ENCODE results near the gene RRP1B.

RRP1B gene

DNA sequence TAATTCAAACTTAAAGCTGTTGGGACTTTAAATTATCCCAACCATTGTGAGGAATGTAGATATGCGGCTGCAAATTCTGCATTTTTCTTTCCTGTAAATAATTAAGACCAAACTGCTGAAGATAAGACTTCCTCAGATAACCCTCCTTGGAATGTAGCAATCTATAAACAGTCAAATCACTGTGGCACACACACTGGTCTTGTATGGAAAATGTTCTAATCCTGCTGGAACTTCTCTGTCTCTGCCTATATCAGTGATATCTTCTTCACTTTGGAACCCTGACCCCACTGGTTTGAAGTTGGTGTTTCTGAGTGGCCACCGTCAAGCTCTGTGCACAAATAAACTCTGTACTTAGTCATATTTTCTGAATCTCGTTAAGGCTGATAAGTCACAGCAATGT is 33.0 kb upstream of the RRP1B start:
- Histone ChIP-seq H3K9me3 (peaks cover 0 to 6% (median 6%) of the 10 kb centered on the region in 3 donors), H3K4me1 (no peaks in the 10 kb centered on the region), H3K4me3 (no peak overlapping the region), H3K27ac (no peak overlapping the region), H3K27me3 (no peaks in the 10 kb centered on the region), H3K36me3 (no peaks in the 10 kb centered on the region)
- no peak for DNase-seq
- intact Hi-C loops (cut with DNase I; ENCODE audit: low total_unique reads), result no loop called here
- TF ChIP-seq, protein P1, sequence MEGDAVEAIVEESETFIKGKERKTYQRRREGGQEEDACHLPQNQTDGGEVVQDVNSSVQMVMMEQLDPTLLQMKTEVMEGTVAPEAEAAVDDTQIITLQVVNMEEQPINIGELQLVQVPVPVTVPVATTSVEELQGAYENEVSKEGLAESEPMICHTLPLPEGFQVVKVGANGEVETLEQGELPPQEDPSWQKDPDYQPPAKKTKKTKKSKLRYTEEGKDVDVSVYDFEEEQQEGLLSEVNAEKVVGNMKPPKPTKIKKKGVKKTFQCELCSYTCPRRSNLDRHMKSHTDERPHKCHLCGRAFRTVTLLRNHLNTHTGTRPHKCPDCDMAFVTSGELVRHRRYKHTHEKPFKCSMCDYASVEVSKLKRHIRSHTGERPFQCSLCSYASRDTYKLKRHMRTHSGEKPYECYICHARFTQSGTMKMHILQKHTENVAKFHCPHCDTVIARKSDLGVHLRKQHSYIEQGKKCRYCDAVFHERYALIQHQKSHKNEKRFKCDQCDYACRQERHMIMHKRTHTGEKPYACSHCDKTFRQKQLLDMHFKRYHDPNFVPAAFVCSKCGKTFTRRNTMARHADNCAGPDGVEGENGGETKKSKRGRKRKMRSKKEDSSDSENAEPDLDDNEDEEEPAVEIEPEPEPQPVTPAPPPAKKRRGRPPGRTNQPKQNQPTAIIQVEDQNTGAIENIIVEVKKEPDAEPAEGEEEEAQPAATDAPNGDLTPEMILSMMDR (IDR thresholded peaks at IDR 0.05), result no peak

DNA sequence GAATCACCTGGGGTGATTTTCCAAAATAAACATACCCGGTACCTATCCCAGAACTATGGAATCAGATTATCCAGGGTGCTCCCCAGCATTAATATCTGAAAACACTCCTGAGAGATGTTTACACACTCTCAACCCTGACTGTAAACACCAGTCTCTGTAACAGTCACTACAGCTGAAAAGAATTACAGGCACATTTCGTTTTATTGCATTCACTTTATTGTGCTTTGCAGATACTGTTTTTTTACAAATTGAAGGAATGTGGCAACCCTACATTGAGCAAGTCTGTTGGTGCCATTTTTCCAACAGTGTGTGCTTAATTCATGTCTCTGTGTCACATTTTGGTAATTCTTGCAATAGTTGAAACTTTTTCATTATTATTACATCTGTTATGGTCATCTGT is 31.8 kb upstream of the RRP1B start:
- no peak for DNase-seq
- Histone ChIP-seq H3K4me3 (no peak overlapping the region), H3K4me1 (no peaks in the 10 kb centered on the region), H3K27ac (no peak overlapping the region), H3K9me3 (peaks cover 0 to 6% (median 6%) of the 10 kb centered on the region in 3 donors), H3K27me3 (no peaks in the 10 kb centered on the region), H3K36me3 (no peaks in the 10 kb centered on the region)
- TF ChIP-seq, protein P1 (IDR thresholded peaks at IDR 0.05), result no peak
- intact Hi-C loops (cut with DNase I; ENCODE audit: low total_unique reads), result no loop called here

DNA sequence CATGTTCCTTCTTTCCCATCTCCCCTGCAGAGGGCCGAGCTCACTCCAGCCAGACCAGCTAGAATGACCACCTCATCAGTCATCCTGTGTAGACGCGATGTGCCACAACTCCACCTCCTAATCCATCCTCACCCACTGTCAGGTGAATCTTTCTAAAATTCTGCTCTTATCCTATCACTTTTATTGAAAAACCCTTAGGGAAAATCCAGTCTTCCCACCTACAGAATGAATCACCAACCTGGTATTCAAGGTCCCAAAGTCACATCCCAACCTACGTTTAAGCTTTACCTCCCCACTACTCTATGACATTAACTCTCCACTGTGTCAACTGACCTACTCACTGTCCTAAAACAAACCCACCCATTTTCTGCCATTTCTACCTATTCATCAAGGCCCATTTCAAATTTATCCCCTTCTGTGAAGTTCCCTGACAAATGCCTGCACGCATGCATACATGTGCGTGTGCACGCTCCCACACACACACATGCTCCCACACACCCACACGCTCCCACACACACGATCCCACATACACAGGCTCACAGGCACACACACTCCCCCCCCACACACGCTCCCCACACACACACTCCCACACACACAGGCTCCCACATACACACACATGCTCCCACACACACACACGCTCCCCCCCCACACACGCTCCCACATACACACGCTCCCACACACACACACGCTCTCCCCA is 27.8 kb upstream of the RRP1B start:
- intact Hi-C loops (cut with DNase I; ENCODE audit: low total_unique reads), result no loop called here
- TF ChIP-seq, protein P1 (IDR thresholded peaks at IDR 0.05), result no peak
- no peaks in the 10 kb centered on the region for H3K4me1 ChIP-seq
- H3K4me3 ChIP-seq, result no peak overlapping the region
- DNase-seq, result no peak
- H3K27me3 ChIP-seq, result no peaks in the 10 kb centered on the region
- H3K27ac ChIP-seq, result no peak overlapping the region
- peaks cover 0 to 6% (median 6%) of the 10 kb centered on the region in 3 donors for H3K9me3 ChIP-seq
- no peaks in the 10 kb centered on the region for H3K36me3 ChIP-seq

DNA sequence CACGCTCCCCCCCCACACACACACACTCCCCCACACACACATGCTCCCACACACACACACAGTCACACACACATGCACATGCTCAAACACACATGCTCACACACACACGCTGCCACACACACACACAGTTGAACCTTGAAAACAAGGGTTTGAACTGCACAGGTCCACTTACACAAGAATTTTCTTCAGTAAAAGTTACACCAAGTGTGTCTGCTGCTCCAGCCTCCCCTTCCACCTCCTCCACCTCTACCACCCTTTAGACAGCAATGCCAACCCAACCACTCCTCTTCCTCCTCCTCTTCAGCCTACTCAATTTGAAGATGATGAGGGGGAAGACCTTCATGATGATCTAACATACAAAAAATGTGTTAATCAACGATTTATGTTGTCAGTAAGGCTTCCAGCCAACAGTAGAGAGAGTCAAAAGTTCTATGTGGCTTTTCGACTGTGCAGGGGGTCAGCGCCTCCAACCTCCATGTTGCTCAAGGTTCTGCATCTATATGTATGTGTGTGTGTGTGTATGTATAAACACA is 26.9 kb upstream of the RRP1B start:
- intact Hi-C loops (cut with DNase I; ENCODE audit: low total_unique reads), result no loop called here
- Histone ChIP-seq H3K27me3 (no peaks in the 10 kb centered on the region), H3K36me3 (no peaks in the 10 kb centered on the region), H3K9me3 (peaks cover 0 to 6% (median 6%) of the 10 kb centered on the region in 3 donors), H3K4me1 (no peaks in the 10 kb centered on the region), H3K27ac (no peak overlapping the region), H3K4me3 (no peak overlapping the region)
- TF ChIP-seq, protein P1 (IDR thresholded peaks at IDR 0.05), result no peak
- no peak for DNase-seq

DNA sequence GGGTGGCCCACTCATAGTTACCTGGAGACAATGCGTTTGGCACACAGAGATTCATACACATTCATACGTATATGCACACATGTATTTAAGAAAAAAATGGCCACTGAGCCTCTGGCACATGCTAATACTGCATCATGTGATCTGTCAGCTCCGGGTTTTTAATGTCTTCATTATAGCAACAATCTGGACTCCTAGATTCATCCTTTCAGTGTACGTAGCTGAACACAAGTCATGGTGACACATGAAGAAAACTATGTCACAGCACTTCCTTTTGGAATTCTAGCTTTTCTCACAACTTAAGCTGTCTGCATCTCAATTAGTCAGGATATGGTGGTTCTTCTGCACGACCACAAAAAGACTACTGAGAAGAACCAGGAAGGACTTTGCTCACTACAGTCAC is 24.7 kb upstream of the RRP1B start:
- intact Hi-C loops (cut with DNase I; ENCODE audit: low total_unique reads), result no loop called here
- Histone ChIP-seq H3K9me3 (no peaks in the 10 kb centered on the region), H3K27me3 (no peaks in the 10 kb centered on the region), H3K27ac (no peak overlapping the region), H3K4me3 (no peak overlapping the region), H3K36me3 (no peaks in the 10 kb centered on the region), H3K4me1 (no peaks in the 10 kb centered on the region)
- DNase-seq, result no peak
- TF ChIP-seq, protein P1 (IDR thresholded peaks at IDR 0.05), result no peak
